Neural cell (in vitro differentiated cells): Measurements from ENCODE around the gene DNPEP.

Experiments
- RAD21 ChIP-seq: fragments of 450-650 bp; conservative IDR thresholded peaks from 2 replicates; pipeline ENCODE4 v1.6.1; 2014; ENCODE audit warnings: antibody characterized with exemption, mild to moderate bottlenecking, moderate library complexity
- TF ChIP-seq, protein P1 (sequence below): fragments of 450-650 bp; IDR thresholded peaks from 2 replicates; pipeline ENCODE4 v1.5.1; 2014; ENCODE audit warnings: antibody characterized with exemption, mild to moderate bottlenecking, moderate library complexity; ENCODE audit not compliant: poor library complexity, severe bottlenecking

DNA sequence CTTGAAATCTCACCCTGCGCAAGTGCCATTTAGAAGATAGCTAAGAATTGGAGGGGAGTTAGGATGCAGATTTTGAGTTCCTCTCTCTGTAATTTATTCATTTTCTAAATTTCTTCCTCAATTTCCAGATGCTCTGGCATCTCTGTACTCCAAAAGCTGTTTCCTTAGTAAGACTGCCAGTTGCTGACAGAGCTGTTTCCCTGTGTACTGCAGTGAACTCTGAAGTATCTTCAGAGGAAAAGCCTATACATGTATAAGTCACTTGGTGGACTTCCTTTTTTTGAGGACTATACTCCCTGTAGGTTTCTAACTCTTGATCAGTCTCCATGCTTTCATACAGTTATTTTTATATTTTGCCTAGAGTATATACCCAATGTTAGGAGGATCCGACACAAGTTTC is 53.6 kb downstream of the DNPEP start:
- TF ChIP-seq, protein P1, sequence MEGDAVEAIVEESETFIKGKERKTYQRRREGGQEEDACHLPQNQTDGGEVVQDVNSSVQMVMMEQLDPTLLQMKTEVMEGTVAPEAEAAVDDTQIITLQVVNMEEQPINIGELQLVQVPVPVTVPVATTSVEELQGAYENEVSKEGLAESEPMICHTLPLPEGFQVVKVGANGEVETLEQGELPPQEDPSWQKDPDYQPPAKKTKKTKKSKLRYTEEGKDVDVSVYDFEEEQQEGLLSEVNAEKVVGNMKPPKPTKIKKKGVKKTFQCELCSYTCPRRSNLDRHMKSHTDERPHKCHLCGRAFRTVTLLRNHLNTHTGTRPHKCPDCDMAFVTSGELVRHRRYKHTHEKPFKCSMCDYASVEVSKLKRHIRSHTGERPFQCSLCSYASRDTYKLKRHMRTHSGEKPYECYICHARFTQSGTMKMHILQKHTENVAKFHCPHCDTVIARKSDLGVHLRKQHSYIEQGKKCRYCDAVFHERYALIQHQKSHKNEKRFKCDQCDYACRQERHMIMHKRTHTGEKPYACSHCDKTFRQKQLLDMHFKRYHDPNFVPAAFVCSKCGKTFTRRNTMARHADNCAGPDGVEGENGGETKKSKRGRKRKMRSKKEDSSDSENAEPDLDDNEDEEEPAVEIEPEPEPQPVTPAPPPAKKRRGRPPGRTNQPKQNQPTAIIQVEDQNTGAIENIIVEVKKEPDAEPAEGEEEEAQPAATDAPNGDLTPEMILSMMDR, result no peak
- TF ChIP-seq RAD21, result no peak
